Measurements from ENCODE around the gene PEX7. TPM values are rescaled to one million over a fixed set of nuclear protein-coding genes. Genes with fewer than 3 reads are reported as not detected.
A peak's percentile ranks its signal among the peaks of the same experiment; 100 is the strongest.
"Not testable (repeated sequence)": the region's sequence is repeated elsewhere in the genome, so short reads cannot be mapped to it uniquely, and the experiment has no call there.

The PEX7 gene
- total and polyA plus RNA-seq, 10 of the 15 experiments (the other 5 are each of a cell fraction or from before 2014, with no cell fraction given): 0.58 to 12.4 (median 8.8) TPM

GRCh38 chr6:136945711-136946121 is 123.3 kb downstream of the PEX7 start (continued):
- TF ChIP-seq, protein P1, sequence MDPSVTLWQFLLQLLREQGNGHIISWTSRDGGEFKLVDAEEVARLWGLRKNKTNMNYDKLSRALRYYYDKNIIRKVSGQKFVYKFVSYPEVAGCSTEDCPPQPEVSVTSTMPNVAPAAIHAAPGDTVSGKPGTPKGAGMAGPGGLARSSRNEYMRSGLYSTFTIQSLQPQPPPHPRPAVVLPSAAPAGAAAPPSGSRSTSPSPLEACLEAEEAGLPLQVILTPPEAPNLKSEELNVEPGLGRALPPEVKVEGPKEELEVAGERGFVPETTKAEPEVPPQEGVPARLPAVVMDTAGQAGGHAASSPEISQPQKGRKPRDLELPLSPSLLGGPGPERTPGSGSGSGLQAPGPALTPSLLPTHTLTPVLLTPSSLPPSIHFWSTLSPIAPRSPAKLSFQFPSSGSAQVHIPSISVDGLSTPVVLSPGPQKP (IDR thresholded peaks at IDR 0.05; ENCODE audit: low read depth, low read length): no peak
- TF ChIP-seq GABPA (IDR thresholded peaks at IDR 0.05; ENCODE audit: low read depth) (no peak), IKZF2 (IDR thresholded peaks at IDR 0.05) (peak in 1 of 2 experiments; percentile 12; a peak in 1 of 4 replicates), RUNX3 (IDR thresholded peaks at IDR 0.05; ENCODE audit: low read length) (peak; percentile 74), JUNB (IDR thresholded peaks at IDR 0.05) (peak; percentile 30; the same call in 1 of the 2 replicates), TCF7 (IDR thresholded peaks at IDR 0.05; ENCODE audit: borderline replicate concordance) (no peak; the same call in 1 of the 2 replicates), CHD2 (IDR thresholded peaks at IDR 0.05; ENCODE audit: borderline replicate concordance, low read depth, low read length) (no peak), BCL11A (IDR thresholded peaks at IDR 0.05; ENCODE audit: low read depth, low read length) (peak; percentile 51; the same call in 1 of the 2 replicates)

DNA sequence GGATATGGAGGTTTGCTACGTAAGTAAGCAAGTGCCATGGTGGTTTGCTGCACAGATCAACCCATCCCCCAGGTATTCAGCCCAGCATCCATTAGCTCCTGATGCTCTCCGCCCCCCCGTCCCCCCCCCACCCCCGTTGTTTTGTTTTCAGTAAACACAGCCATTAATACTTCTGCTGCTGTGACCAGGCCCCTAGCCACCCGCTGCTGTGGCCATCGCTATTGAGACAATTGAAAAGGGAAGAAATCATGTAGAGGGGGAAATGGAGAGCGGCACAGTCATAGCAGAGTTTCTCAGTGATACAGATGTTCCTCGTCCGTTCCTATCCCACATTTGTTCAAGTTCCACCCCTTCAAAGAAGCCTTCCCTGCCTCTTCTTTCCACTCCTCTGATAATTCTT is 124.6 kb downstream of the PEX7 start:
- FAIRE-seq: no peak
- H3K9me3 ChIP-seq (replicated peaks; ENCODE audit: control insufficient read depth, insufficient read depth, low read length): no peaks in the 10 kb centered on the region; the same call in 2 of the 3 replicates
- H3K4me1 ChIP-seq (ENCODE audit: control insufficient read depth, insufficient read depth, low read length): peaks cover 7% of the 10 kb centered on the region
- SMC1A ChIA-PET (ENCODE audit: uncharacterized antibody, unreplicated experiment): no interaction called here
- TF ChIP-seq BHLHE40 (IDR thresholded peaks at IDR 0.05; ENCODE audit: borderline replicate concordance in 1 of 2, low read depth in 2 of 2, low read length in 1 of 2) (no peak), ZZZ3 (IDR thresholded peaks at IDR 0.05; ENCODE audit: control insufficient read depth, insufficient read length, low read depth) (no peak), SREBF1 (IDR thresholded peaks at IDR 0.05; ENCODE audit: low read length) (no peak), SMC3 (IDR thresholded peaks at IDR 0.05; ENCODE audit: borderline replicate concordance, low read length) (no peak), EGR1 (IDR thresholded peaks at IDR 0.05; ENCODE audit: borderline replicate concordance in 1 of 2, low read depth in 2 of 2, low read length in 2 of 2) (0 out of 3 replicates have a peak, but pooled peaks of 1 of the 2 experiments have one; percentile 16), CBX3 (IDR thresholded peaks at IDR 0.05; ENCODE audit: borderline replicate concordance, low read depth) (no peak)
- WGBS (ENCODE audit: insufficient coverage, insufficient replicate concordance, low lambda C conversion rate, missing lambda C conversion rate): 24% methylated on average over 9 of the region's 9 CpGs
- CTCF ChIA-PET: no interaction called here
- no peak overlapping the region for H3K4me2 ChIP-seq (ENCODE audit: control insufficient read depth, insufficient read depth)
- H3K9ac ChIP-seq (ENCODE audit: control insufficient read depth, insufficient read depth, low read length): no peak overlapping the region
- intact Hi-C loops (cut with micrococcal nuclease; ENCODE audit: unreplicated experiment) (no loop called here), in situ Hi-C loops (cut with MboI) (no loop called here)
- no TSS peak for BruUV-seq (replicated peaks)
- POLR2A ChIA-PET: no interaction called here
- H3K4me3 ChIP-seq: no peak overlapping the region
- no peak for ATAC-seq
- no peak overlapping the region for H2AFZ ChIP-seq (ENCODE audit: control insufficient read depth, low read depth, low read length)
- RAD21 ChIA-PET (ENCODE audit: unreplicated experiment): no interaction called here
- H4K20me1 ChIP-seq (ENCODE audit: control insufficient read depth, insufficient read depth): no peaks in the 10 kb centered on the region
- H3K79me2 ChIP-seq (ENCODE audit: control insufficient read depth, insufficient read depth, low read length): no peaks in the 10 kb centered on the region
- no peaks in the 10 kb centered on the region for H3K36me3 ChIP-seq (ENCODE audit: control insufficient read depth in 2 of 2, insufficient read depth in 2 of 2, low read length in 1 of 2)
- H3K27ac ChIP-seq (ENCODE audit: control insufficient read depth, insufficient read depth): no peak overlapping the region
- no peaks in the 10 kb centered on the region; a peak in 1 of 4 replicates for H3K27me3 ChIP-seq (replicated peaks in 1 of 2; ENCODE audit: control insufficient read depth in 2 of 2, insufficient read depth in 2 of 2, low read length in 1 of 2)
- no peak for DNase-seq (ENCODE audit: low read depth, low spot score)

GRCh38 chr6:136949957-136950356 is 127.6 kb downstream of the PEX7 start:
- H3K4me2 ChIP-seq (ENCODE audit: control insufficient read depth, insufficient read depth); H2AFZ ChIP-seq (ENCODE audit: control insufficient read depth, low read depth, low read length); intact Hi-C loops (cut with micrococcal nuclease; ENCODE audit: unreplicated experiment); H3K27ac ChIP-seq (ENCODE audit: control insufficient read depth, insufficient read depth); RAD21 ChIA-PET (ENCODE audit: unreplicated experiment); H3K4me3 ChIP-seq; in situ Hi-C loops (cut with MboI); H4K20me1 ChIP-seq (ENCODE audit: control insufficient read depth, insufficient read depth); FAIRE-seq; H3K9me3 ChIP-seq (replicated peaks; ENCODE audit: control insufficient read depth, insufficient read depth, low read length); H3K9ac ChIP-seq (ENCODE audit: control insufficient read depth, insufficient read depth, low read length); ATAC-seq; H3K36me3 ChIP-seq (ENCODE audit: control insufficient read depth in 2 of 2, insufficient read depth in 2 of 2, low read length in 1 of 2); H3K27me3 ChIP-seq (replicated peaks in 1 of 2; ENCODE audit: control insufficient read depth in 2 of 2, insufficient read depth in 2 of 2, low read length in 1 of 2); BruUV-seq (replicated peaks); POLR2A ChIA-PET; H3K4me1 ChIP-seq (ENCODE audit: control insufficient read depth, insufficient read depth, low read length); DNase-seq (ENCODE audit: low read depth, low spot score); H3K79me2 ChIP-seq (ENCODE audit: control insufficient read depth, insufficient read depth, low read length): not testable (repeated sequence)
- ChIA-PET CTCF (interaction anchor here (0.7 kb wide), 1 partner anchor 119 kb away, joined by 3 read pairs; no protein-coding TSS in a partner anchor), SMC1A (ENCODE audit: uncharacterized antibody, unreplicated experiment) (interaction anchor here (0.8 kb wide), 1 partner anchor 14 kb away, joined by 3 read pairs; no protein-coding TSS in a partner anchor)
- 64% methylated on average over 3 of the region's 3 CpGs for WGBS (ENCODE audit: insufficient coverage, insufficient replicate concordance, low lambda C conversion rate, missing lambda C conversion rate)
